Panc1 (cell line): ENCODE results near the gene ZNF346. TPM values are rescaled to one million over a fixed set of nuclear protein-coding genes. Genes with fewer than 3 reads are reported as not detected.
A peak's percentile ranks its signal among the peaks of the same experiment; 100 is the strongest.

Experiments used
- ATAC-seq: fragments of 200-7000 bp; cut with Tn5 transposase; 2 replicates; pipeline ENCODE4 v1.9.1; 2020; ENCODE audit warnings: mild to moderate bottlenecking, moderate library complexity
- BruUV-seq: library from RNA; stranded (reverse); fragments of 400-500 nt; replicated peaks from 2 replicates; lab custom pipeline; 2021; lab: Mats Ljungman, UMichigan
- CTCF ChIA-PET: fragments of 300-600 bp; sonication (Branson Sonifier 250); formaldehyde crosslinking; loops from one replicate; lab custom pipeline; 2022; ENCODE audit warnings: antibody characterized with exemption; lab: Charles Lee
- POLR2A ChIA-PET: fragments of 300-600 bp; sonication (Branson Sonifier 250); formaldehyde crosslinking; loops from one replicate; lab custom pipeline; 2022; ENCODE audit warnings: antibody characterized with exemption; lab: Charles Lee
- DNase-seq: peaks from one replicate; pipeline ENCODE4 v3.0.0-alpha.2; 2010; ENCODE audit warnings: low read depth, low spot score
- H3K27ac ChIP-seq: 2 replicates; pipeline ENCODE4 v1.5.1; 2011; ENCODE audit warnings: mild to moderate bottlenecking, low read length, inconsistent platforms
- H3K27me3 ChIP-seq: fragments of 200-500 bp; sonication (Bioruptor generic); 2 replicates; pipeline ENCODE4 v1.6.0; 2014; ENCODE audit warnings: low read length, inconsistent platforms; ENCODE audit not compliant: control insufficient read depth, insufficient read depth
- H3K36me3 ChIP-seq: fragments of 200-500 bp; sonication (Bioruptor generic); 2 replicates; pipeline ENCODE4 v1.5.1; 2014; ENCODE audit warnings: inconsistent platforms, mild to moderate bottlenecking, low read length, moderate library complexity; ENCODE audit not compliant: control insufficient read depth, insufficient read depth
- H3K4me1 ChIP-seq: 2 replicates; pipeline ENCODE4 v1.5.1; 2011; ENCODE audit warnings: inconsistent platforms, mild to moderate bottlenecking, low read length, moderate library complexity; ENCODE audit not compliant: control insufficient read depth, insufficient read depth
- H3K4me3 ChIP-seq, 2 experiments: 2 replicates each; pipeline ENCODE4 v1.5.1; 2011 to 2012; ENCODE audit warnings: low read depth in 2 of 2, low read length in 2 of 2, mild to moderate bottlenecking in 2 of 2, inconsistent platforms in 1 of 2, moderate library complexity in 1 of 2
- H3K9me3 ChIP-seq: fragments of 200-500 bp; sonication (Bioruptor generic); 2 replicates; pipeline ENCODE4 v1.5.1; 2014; ENCODE audit warnings: low read depth, mild to moderate bottlenecking, inconsistent platforms, low read length, moderate library complexity; ENCODE audit not compliant: control insufficient read depth, insufficient read depth
- CTCF ChIP-seq: fragments of 450-650 bp; IDR thresholded peaks from 2 replicates; pipeline ENCODE4 v1.5.1; 2017; ENCODE audit warnings: mild to moderate bottlenecking
- POLR2AphosphoS5 ChIP-seq: IDR thresholded peaks from 2 replicates; pipeline ENCODE4 v1.6.1; 2012; ENCODE audit warnings: mild to moderate bottlenecking, low read depth, low read length, moderate library complexity
- REST ChIP-seq, 2 experiments: IDR thresholded peaks; 2 replicates each; pipeline ENCODE4 v1.6.1; 2011 to 2012; ENCODE audit warnings: low read depth in 2 of 2, control low read depth in 1 of 2, low read length in 1 of 2, mild to moderate bottlenecking in 1 of 2, moderate library complexity in 1 of 2; ENCODE audit not compliant: insufficient read depth in 1 of 2
- SIN3A ChIP-seq: IDR thresholded peaks from 2 replicates; pipeline ENCODE4 v1.6.1; 2012; ENCODE audit warnings: low read depth, mild to moderate bottlenecking, low read length, moderate library complexity, borderline replicate concordance; ENCODE audit not compliant: insufficient read depth
- TCF7L2 ChIP-seq: IDR thresholded peaks from 2 replicates; pipeline ENCODE4 v1.6.1; 2011; ENCODE audit warnings: mild to moderate bottlenecking, low read depth, low read length, inconsistent platforms
- in situ Hi-C: cut with HindIII; loops from 2 replicates; pipeline ENCODE4 v1.10.0; 2016; ENCODE audit warnings: low sequenced_read_pairs, low pct_unique_long_range_greater_than_20kb
- intact Hi-C: fragments of 100-400 bp; cut with micrococcal nuclease; formaldehyde crosslinking; loops from one replicate; pipeline ENCODE4 v1.10.0; 2022; ENCODE audit not compliant: unreplicated experiment
- total RNA-seq: library from RNA; stranded (reverse); gene quantifications from one replicate; pipeline ENCODE4 v1.2.1, GENCODE V29; 2021; ENCODE audit not compliant: unreplicated experiment

ZNF346 gene
- total RNA-seq, 1 experiment from 2014 or later, result 21.3 TPM

GRCh38 chr5:177111720-177112394 is 89.4 kb downstream of the ZNF346 start:
- intact Hi-C loops (loop anchor here (2.0 to 5.0 kb wide), 2 partner anchors 41 to 190 kb away; partner anchors contain the start of genes PRELID1 and RAB24), in situ Hi-C loops (no loop called here)
- CTCF ChIA-PET, result interaction anchor here (0.6 to 2.1 kb wide), 9 partner anchors 13 to 458 kb away, joined by 3 to 13 read pairs (median 5); partner anchors contain the start of gene FGFR4
- Histone ChIP-seq H3K36me3 (no peaks in the 10 kb centered on the region), H3K4me3 (peak overlapping the region in 1 of 2 experiments; percentile 33; a peak in 2 of 4 replicates), H3K9me3 (no peaks in the 10 kb centered on the region), H3K27ac (no peak overlapping the region), H3K27me3 (no peaks in the 10 kb centered on the region), H3K4me1 (no peaks in the 10 kb centered on the region)
- ATAC-seq (peak; percentile 73), DNase-seq (peak; percentile 64)
- no TSS peak for BruUV-seq
- TF ChIP-seq CTCF (peak; percentile 97), TCF7L2 (no peak)
- POLR2A ChIA-PET, result interaction anchor here (0.6 kb wide), 1 partner anchor 88 kb away, joined by 4 read pairs; no protein-coding TSS in a partner anchor

GRCh38 chr5:177112589-177113220 is 90.2 kb downstream of the ZNF346 start:
- no TSS peak for BruUV-seq
- no peaks in the 10 kb centered on the region for H3K4me1 ChIP-seq
- no peaks in the 10 kb centered on the region for H3K36me3 ChIP-seq
- no peak overlapping the region for H3K4me3 ChIP-seq
- ChIA-PET POLR2A (interaction anchor here (0.6 kb wide), 1 partner anchor 87 kb away, joined by 4 read pairs; no protein-coding TSS in a partner anchor), CTCF (interaction anchor here (0.5 to 2.1 kb wide), 10 partner anchors 14 to 452 kb away, joined by 3 to 13 read pairs (median 4); partner anchors contain the start of gene FGFR4)
- DNase-seq, result no peak
- in situ Hi-C loops, result no loop called here
- no peak overlapping the region for H3K27ac ChIP-seq
- no peak for ATAC-seq
- no peak for TF ChIP-seq SIN3A
- TF ChIP-seq TCF7L2, result no peak
- no peak for TF ChIP-seq CTCF
- no peak for TF ChIP-seq POLR2AphosphoS5
- TF ChIP-seq REST (IDR thresholded peaks at IDR 0.05; ENCODE audit: insufficient read depth in 1 of 2, low read depth in 2 of 2, low read length in 1 of 2), result no peak
- intact Hi-C loops, result loop anchor here (2.0 to 5.0 kb wide), 2 partner anchors 42 to 190 kb away; partner anchors contain the start of genes PRELID1 and RAB24
- H3K9me3 ChIP-seq, result no peaks in the 10 kb centered on the region
- H3K27me3 ChIP-seq, result no peaks in the 10 kb centered on the region
